HG02678 (cell line): ENCODE results near the gene ZNF154.
A peak's percentile ranks its signal among the peaks of the same experiment; 100 is the strongest.
"Not testable (repeated sequence)": the region's sequence is repeated elsewhere in the genome, so short reads cannot be mapped to it uniquely, and the experiment has no call there.

Source experiments
- ATAC-seq: cut with Tn5 transposase; IDR thresholded peaks from one replicate; pipeline ENCODE4 v1.9.1; 2021; ENCODE audit warnings: mild to moderate bottlenecking, moderate library complexity; ENCODE audit not compliant: unreplicated experiment

Gene ZNF154

DNA sequence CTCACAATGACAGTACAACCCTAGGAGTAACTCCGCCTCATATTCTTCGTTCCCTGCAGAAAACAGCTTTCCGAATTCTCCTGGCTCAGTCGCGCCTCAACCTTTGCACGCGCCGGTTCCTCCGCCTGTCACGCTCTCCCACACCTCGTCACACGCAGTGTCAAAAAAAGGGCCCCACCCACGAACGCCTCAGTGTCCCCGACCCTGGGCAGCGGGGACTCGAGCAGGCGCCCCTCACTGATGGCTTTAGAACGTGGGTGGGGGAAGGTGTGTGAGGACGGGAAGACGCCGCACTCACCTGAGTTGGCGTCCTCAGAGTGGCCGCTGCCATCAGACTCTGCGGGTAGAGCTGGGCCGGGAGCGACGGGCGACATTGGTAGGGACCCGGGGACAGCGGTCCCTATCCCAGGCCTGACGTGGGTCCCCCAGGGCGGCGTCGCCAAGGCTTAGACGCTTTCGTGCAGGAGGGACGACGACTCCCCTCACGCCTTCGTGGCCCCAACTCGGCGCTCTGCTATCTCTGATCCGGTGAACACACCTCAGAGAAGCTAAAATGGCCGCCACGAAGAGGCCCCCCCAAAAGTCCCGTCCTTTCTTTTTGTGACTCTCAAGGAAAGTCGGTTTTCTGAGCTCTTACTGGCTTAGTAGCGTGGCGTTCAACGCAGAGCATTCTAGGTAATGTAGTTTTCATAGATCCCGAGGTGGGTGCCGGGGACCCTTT is at the start of gene ZNF154:
ZNF154 (minus strand) TSS at position 564 of the 721 bp plus-strand sequence; CDS start at position 331, 233 bp downstream.
- no peak for ATAC-seq

DNA sequence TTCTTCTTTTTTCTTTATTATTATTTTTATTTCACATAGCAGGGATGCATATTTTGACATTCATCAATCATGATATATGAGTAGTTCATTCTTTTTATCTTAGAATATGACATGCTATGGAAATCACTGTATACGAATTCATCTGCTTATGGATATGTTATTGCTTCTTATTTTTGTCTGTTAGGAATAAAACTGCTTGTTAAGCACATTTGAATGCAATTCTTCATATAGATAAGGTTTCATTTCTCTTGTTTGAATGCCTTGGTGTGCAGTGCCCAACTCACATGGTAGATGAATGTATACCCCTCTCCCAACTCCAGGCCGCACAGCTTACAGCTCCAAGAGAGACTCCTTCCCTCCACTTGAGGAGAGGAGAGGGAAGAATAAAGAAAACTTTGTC is 48.9 kb upstream of the ZNF154 start:
- no peak for ATAC-seq

GRCh38 chr19:57755031-57755430 is 46.0 kb upstream of the ZNF154 start:
- ATAC-seq, result no peak

DNA sequence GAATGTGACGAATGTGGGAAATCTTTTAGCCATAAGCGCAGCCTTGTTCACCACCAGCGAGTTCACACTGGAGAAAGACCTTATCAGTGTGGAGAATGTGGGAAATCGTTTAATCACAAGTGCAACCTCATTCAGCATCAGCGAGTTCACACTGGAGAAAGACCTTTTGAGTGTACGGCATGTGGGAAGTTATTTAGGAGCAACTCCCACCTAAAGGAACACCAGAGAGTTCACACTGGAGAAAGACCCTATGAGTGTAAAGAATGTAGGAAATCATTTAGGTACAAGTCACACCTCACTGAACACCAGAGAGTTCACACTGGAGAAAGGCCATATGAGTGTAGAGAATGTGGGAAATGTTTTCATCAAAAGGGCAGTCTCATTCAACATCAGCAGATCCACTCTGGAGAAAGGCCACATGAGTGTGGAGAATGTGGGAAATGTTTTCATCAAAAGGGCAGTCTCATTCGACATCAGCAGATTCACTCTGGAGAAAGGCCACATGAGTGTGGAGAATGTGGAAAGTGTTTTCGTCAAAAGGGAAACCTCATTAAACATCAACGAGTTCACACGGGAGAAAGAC is 45.2 kb upstream of the ZNF154 start:
- no peak for ATAC-seq

DNA sequence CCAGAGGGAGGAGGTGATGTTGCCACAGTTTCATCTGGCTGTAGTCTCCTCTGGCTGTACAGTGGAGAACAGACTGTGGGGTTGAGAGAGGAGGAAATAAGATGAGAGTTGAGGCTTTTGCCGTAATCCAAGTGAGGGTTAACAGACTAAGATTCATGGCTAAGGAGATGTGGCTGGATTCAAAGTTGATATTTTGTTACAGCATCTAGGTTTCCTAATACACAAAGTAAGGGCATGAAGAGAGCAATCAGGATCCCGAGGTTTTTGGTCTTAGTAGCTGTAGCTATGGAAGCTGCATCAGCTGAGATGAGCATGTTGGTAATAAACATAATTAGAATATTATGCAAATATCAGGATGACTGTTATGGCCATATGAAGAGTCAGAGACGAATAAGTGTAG is 39.0 kb upstream of the ZNF154 start:
- no peak for ATAC-seq

GRCh38 chr19:57747472-57747807 is 38.4 kb upstream of the ZNF154 start:
- ATAC-seq, result no peak

GRCh38 chr19:57746580-57747471 is 37.8 kb upstream of the ZNF154 start, which contains the start of gene ZNF776:
ZNF776 (plus strand) TSS chr19:57746815; CDS start chr19:57747059, 244 bp downstream.
- ATAC-seq, result peak; percentile 97

DNA sequence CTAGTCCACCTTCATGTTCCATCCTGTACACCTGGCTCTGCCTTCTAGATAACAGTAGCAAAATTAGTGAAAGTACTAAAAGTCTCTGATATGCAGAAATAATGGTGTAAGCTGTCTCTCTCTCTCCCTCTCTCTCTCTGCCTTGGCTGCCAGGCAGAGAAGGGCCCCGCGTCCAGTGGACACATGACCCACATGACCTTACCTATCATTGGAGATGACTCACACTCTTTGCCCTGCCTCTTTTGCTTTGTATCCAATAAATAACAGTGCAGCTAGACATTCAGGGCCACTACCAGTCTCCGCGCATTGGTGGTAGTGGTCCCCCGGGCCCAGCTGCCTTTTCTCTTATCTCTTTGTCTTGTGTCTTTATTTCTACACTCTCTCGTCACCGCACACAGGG is 29.8 kb upstream of the ZNF154 start:
- not testable (repeated sequence) for ATAC-seq

- not testable (repeated sequence) for ATAC-seq
These were observed 29.3 kb upstream of the ZNF154 start for GRCh38 chr19:57738320-57738719.

GRCh38 chr19:57720878-57721277 is 11.9 kb upstream of the ZNF154 start:
- no peak for ATAC-seq

- ATAC-seq, result no peak
These were observed 11.0 kb upstream of the ZNF154 start for GRCh38 chr19:57719901-57720519.

DNA sequence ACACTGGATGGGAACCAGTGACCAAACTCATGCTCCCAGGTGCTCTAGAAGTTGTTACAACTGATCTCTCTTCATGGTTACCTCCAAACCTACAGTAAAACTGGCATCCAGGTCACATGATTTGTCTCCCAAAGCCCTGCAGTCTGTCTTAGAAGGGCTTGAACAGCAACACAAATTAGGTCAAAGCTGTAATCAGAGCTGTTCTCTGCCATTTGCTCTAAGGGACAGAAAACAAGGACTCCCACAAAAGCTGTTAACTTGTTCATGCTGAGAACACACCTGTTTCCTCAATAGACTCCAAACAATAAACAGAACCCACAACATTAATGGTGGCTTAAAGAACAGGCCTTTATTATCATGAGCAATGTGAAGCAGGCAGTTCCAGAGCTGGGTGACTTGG is 10.4 kb upstream of the ZNF154 start:
- no peak for ATAC-seq

DNA sequence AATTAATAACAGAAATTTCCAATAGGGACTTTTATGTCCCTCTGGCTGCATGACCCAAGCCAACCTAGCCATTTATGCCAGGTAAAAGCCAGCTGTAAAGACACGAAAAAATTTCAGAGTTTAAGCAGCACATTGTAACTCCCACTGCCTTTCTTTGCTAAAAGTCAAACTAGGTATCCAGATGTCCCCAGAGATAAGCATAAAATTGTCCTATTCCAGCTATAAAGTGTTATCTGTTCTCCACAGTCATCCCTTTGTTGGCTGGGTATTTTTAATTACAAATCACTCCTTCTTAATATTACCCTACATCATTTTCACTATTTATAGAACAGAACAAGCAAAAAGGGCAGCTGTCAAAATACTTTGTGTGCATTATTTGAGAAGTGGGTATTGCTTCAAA is 3.2 kb upstream of the ZNF154 start:
- ATAC-seq, result no peak

DNA sequence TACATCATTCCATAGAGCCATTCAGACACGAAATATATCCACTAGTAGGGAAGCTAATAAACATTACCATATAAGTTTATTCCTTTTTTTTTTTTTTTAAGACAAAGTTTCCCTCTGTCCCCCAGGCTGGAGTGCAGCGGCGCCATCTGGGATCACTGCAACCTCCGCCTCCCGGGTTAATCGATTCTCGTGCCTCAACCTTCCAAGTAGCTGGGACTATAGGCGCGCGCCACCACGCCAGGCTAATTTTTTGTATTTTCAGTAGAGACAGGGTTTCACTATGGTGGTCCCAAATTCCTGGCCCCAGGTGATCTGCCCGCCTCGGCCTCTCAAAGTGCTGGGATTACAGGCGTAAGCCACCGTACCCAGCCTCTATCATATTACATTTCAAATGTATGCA is 612 bp upstream of the ZNF154 start:
- ATAC-seq, result no peak

DNA sequence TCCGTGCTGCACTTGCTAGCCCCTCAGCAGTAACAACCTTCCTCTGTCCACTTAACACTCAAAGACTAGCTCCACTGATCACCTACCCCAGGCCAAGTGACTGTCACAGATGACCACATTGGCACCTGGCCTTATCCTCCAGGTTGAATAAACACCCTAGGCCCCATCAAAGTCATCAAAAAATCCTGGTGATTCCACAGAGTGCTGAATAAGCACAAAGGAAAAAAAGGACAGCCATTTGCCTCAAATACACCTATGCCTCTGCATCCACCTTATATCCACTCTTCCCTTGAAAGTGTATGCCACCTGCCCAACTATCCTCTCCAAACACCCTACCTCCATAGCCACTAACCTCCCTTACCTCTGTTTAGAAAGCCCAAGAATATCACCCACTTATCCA is 2.7 kb downstream of the ZNF154 start:
- no peak for ATAC-seq

DNA sequence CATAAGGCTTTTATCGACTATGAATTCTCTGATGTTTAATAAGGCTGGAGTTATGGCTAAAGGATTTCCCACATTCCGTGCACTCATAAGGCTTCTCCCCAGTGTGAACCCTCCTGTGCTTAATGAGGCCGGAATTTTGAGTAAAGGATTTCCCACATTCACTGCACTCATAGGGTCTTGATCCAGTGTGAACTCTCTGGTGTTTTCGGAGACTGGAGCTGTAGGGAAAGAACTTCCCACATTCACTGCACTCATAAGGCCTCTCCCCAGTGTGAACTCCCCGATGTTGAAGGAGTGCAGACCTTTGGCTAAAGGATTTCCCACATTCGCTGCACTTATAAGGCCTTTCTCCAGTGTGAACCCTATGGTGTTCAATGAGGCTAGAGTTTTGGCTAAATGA is 7.4 kb downstream of the ZNF154 start:
- ATAC-seq, result no peak

GRCh38 chr19:57689750-57690149 is 19.3 kb downstream of the ZNF154 start:
- no peak for ATAC-seq

DNA sequence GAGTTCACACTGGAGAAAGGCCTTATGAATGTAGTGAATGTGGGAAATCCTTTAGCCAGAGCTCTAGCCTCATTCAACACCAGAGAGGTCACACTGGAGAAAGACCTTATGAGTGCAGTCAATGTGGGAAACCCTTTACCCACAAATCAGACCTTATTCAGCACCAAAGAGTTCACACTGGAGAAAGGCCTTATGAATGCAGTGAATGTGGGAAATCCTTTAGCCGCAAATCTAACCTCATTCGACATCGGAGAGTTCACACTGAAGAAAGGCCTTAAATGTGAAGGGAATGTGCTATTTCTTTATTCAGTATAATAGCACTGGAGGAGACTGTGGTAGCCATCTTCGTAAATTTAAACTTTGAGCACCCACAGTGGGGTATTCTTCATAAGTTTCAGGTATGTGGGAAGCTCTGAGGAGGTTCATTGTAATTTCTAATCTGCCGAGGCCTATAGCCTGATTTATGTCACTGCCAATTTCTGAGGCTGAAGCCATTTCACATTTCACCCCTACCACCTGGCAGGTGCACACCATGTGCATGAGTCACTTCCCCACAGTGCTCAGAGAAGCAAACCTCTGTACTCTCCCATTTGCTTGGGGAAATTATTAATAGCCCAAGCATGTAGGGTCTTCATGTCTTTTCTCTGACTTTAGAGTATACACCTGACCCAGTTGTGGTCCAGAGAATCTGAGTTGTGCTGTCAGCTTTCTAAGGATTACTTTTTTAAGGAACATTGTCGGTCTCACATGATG is 20.8 kb downstream of the ZNF154 start:
- no peak for ATAC-seq

DNA sequence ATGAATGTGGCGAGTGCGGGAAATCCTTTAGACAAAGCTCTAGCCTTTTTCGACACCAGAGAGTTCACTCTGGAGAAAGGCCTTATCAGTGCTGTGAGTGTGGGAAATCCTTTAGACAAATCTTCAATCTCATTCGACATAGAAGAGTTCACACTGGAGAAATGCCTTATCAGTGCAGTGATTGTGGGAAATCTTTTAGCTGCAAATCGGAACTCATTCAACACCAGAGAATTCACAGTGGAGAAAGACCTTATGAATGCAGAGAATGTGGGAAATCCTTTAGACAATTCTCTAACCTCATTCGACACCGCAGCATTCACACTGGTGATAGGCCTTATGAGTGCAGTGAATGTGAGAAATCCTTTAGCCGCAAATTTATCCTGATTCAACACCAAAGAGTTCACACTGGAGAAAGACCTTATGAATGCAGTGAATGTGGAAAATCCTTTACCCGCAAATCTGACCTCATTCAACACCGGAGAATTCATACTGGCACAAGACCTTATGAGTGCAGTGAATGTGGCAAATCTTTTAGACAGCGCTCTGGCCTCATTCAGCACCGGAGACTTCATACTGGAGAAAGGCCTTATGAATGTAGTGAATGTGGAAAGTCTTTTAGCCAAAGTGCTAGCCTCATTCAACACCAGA is 21.5 kb downstream of the ZNF154 start:
- no peak for ATAC-seq

DNA sequence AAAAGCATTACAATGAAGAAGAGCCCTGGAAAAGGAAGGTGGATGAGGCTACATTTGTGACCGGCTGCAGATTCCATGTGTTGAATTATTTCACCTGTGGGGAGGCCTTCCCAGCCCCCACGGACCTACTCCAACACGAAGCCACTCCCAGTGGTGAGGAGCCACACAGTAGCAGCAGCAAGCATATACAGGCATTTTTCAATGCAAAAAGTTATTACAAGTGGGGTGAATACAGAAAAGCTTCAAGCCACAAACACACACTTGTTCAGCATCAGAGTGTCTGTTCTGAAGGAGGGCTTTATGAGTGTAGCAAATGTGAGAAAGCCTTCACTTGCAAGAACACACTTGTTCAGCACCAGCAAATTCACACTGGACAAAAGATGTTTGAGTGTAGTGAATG is 22.3 kb downstream of the ZNF154 start:
- no peak for ATAC-seq
